Jurkat, Clone E6-1 (cell line): Measurements from ENCODE around the gene SPNS2.

Experiments
- DNase-seq: peaks from one replicate; pipeline ENCODE4 v3.0.0-alpha.2; 2011; ENCODE audit warnings: low read depth, low spot score
- H3K4me3 ChIP-seq: 2 replicates; pipeline ENCODE4 v1.5.1; 2011; ENCODE audit warnings: mild to moderate bottlenecking, low read length, control low read depth, moderate library complexity

Gene SPNS2

DNA sequence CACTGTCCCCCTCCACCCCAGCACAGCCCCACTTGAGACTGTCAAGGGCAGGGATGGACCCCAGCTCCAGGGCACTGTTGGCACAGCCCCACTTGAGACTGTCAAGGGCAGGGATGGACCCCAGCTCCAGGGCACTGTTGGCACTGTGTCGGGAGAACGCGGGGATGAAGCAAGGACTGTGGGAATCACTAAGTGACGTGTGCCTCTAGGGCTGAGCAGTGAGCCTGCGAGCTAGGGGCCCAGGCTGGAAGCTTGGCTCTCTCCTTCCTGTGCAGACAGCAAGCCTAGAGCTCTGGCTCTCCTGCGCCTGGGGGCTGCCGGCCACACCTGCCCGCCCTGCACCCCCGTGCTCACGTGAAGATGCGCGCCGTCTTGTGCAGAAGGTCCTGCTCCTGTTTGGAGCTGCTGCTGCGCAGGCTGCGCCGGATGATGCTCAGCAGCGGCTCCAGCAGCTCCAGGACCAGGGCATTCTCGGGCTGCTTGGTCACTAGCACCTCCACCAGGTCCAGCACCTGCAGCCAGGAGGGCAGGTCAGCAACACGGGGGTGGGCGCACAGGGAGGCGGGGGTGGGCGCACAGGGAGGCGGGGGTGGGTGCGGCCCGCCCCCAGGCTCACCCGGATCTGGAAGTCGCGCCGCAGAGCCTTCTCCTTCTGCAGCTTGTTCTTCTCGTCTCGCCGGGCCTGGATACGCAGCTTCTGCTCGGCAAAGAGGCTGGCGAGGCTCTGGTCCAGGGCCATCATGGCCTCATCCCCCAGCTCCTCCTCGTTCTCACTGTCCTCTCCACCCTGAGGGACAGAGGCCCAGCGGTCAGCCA lies 45.7 kb downstream of the SPNS2 start:
- H3K4me3 ChIP-seq = no peak overlapping the region
- DNase-seq = no peak

DNA sequence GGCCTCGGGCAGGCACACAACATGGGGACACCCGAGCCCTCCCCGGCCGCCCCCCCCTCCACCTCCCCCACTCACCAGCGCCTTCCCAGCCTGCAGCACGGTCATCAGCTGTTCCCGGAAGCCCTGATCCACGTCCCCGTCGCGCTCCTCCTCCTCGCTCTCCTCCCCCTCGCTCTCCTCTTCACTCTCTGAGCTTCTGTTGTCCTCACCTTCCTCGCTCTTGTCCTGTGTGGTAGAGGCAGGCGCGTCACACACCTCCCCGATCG lies 46.2 kb downstream of the SPNS2 start:
- no peak overlapping the region for H3K4me3 ChIP-seq
- DNase-seq = no peak

DNA sequence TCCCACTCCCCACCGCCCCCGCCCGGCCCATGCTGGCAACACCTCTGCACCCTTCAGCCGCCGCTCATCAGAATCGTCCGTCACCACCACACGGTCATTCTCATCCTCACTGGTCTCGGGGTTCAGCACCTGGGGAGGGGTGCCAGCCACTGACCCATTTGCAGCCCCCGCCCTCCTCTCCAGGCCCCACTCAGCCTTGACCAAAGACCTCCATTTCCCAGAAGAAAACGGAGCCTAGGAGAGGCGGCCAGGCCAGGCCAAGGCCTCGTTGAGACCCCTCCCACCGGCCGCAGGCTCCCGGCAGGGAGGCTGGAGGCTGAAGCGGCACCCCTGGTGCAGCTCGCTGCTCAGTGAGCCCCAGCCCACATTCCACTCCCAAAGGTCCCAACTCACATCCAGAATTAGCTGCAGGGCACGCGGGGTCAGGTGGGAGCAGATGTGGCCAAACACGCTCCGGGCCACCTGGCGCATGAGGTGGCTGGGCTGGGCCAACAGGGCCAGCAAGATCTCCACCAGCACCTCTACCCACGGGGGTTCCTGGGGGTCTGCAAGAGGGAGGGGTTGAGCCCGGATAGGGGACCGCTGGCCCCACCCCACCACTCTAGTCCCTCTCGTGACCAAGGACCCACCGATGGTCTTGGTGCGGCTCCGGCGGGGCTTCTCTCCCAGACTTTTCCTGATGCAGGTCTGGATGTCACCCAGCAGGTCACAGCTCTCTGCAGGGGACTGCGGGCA lies 46.7 kb downstream of the SPNS2 start:
- no peak for DNase-seq
- no peak overlapping the region for H3K4me3 ChIP-seq

DNA sequence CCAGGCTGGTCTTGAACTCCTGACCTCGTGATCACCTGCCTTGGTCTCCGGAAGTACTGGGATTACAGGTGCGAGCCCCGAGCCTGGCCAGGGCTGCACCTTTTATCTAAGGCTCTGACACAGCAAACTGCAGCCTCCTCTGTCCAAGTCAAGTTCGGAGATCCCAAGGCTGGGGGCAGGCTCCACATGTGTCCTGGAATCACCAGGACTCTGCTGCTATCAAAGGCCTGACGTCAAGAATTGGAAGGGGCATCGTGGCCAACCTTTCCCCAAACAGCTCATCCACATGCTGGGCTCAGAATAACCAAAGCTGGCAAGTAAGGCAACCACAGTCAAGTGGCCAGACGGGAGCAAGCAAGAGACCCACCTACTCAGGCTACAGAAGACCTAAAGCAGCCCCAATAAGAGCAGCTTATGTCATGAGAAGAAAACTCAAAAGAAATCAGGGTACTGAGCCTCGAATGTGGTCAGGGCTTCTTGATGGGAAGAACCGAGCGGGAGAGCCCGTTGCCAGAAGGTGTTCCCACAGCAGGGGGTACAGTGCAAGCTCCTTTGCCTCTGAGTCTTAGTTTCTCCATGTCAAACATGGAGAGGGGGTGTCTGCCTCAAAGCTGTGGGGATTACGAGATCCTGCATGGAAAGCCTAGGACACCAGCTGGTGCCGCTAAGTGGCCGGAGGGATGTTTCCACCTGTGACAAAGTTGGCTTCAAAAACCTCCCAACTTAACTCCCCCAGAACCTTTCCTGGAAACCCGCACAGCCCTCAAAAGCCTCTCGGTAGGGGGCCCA lies 48.6 kb downstream of the SPNS2 start:
- no peak overlapping the region for H3K4me3 ChIP-seq
- no peak for DNase-seq

DNA sequence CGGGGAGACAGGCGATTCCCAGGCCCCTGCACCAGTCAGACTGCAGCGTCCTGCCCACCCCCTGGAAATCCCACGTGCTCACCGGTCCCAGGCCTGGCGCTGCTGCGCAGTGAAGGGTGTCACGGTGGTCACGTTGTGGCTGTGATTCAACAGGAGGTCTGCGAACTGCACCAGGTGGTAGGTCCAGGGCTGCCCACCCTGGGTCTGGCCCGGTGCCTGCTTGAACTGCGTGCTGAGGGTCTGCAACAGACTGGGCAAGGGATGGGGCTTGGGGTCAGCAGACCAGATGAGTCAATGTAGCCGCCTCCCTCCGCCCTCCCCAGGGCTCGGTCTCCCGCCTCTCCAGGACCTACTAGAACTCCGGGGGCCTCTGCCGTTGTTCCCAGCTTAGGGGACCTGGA lies 49.4 kb downstream of the SPNS2 start:
- H3K4me3 ChIP-seq = no peak overlapping the region
- DNase-seq = no peak

DNA sequence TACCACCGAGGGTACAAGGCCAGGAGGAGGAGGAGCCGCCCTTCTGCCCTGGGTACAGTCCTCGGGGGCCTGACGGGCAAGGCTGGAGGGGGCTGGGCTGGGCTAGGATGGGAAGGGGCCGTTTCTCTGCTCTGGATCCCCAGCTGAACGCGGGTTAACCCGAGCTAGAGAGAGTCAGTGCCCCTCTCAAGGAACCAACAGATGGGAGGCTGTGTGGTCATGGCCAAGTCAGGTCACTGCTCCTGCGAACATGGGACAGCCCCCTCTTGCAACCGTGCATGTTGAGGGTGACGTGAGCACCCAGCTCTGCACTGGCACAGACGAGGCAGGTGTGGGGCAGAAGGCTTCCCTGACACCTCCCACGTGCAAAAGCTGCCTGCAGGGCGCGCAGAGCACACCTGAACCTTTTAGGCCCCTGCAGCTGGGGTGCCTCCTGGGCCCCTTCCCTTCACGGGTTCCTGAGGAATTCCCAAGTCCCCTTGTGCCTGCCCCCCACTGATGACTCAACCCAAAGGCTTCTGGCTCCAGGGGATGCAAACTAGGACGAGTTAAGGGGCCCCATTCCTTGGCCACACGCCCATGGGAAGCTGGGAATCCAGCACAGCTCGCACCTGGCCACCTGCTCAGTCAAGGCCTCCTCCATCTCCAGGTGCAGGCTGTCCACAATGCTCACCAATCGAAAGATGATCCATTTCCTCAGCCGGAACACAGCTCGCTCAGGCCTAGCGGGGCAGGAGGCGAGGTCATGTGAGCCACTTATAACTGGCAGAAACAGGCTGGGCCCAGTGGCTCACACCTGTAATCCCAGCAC lies 50.2 kb downstream of the SPNS2 start:
- no peak overlapping the region for H3K4me3 ChIP-seq
- DNase-seq = no peak

DNA sequence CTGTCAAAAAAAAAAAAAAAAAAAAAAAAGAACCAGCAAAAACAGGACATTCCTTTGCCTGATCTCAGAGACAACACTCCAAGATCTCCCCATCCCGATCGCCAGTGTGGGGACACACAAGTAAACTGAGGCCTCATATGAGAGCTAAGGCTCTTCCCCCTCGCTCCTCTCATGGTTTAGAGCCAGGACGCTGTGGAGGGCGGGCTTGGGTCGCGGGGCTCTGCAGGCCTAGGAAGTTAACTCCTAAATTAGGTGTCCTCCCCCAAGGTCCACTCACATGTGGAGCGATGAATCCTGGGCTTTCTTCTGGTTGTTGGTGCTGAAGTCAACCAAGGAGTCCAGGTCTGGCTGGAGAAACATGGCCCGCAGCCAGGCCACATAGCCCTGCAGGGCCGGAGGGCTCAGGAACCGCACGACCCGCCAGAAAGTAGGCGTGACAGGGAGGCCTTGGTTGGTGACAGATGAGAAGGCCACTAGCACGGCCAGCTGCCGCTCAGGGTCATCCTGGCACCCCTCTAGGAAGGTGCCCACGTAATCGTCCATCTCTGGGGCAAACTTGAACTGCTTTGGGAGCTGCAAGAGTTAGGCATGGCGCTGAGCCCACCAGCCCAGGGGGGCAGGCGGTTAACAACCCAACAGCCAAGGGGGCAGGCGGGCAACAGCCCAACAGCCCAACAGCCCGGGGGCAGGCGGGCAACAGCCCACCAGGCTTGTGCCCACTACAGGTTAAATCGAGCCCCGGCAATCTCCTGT lies 51.3 kb downstream of the SPNS2 start:
- H3K4me3 ChIP-seq = no peak overlapping the region
- no peak for DNase-seq

DNA sequence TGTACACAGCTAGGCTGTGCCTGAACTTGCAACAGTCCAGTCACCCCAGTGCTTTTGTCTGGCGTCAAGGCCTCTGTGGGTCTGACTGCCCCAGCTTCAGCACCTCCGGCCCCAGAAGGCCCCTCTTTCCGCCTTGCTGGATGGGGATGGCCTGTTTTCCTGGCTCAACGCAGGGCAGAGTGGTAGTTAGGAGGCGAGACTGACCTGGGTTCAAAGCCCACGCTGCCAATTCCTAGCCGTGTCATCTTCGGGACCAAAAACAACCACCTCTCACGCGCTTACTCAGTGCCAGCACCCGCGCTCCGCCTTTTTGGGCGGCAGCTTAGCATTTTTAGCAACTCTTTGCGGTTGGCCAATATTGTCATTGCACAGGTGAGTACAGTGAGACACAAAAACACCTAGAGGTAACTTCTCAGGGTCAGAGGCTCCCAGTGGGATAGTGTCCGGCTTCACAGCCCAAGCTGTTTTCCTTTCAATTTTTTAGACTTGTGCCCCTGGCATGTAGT lies 51.9 kb downstream of the SPNS2 start:
- no peak overlapping the region for H3K4me3 ChIP-seq
- DNase-seq = no peak

DNA sequence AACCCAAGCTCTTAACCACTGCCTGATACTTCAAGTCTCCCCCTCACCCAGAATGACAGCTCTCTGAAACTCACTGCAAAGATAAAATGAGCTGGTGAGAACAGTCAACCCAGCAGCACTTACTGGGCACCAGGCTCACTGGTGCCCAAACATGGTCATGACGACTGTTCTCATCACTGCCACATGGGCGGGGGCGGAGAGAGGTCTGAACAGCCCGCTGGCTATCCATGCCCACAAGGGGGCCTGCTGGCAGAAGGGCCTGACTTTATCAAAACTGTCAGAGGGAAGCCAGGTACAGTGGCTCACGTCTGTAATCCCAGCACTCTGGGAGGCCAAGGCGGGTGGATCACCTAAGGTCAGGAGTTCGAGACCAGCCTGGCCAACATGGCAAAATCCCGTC lies 52.5 kb downstream of the SPNS2 start:
- no peak for DNase-seq
- no peak overlapping the region for H3K4me3 ChIP-seq

DNA sequence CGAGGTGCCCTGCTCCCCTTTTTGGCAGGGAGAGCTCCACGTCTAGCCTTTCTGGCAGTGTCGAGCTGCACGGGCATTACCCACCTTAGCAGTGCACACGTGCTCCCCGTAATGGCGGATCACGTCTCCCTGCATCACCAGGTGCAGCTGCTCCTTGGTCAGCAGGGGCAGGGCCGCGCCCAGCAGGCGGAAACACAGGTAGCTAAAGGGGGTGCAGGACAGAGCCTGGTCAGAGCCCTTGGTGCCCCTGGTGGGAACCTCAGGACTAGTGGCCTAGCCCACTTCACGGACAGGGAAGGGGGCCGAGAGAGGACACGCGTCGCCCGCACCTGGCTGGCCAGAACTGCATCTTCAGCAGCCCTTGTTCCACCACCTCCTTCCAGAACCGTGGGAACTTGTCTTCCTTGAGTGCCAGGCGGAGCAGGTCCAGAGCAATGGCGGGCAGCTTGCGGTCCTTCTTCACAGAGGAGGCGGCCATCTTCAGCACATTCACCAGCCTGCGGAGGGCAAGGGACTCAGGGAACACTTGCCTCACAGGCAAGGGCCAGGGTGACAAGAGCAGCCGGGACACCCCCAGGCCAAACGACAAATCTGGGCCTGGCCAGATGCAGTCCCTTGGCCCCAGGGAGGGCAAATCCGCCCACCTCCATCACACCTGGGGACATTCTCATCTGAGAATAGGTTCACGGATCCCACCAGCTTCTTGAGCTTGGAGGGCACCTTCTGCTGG lies 53.3 kb downstream of the SPNS2 start:
- DNase-seq = no peak
- H3K4me3 ChIP-seq = no peak overlapping the region

DNA sequence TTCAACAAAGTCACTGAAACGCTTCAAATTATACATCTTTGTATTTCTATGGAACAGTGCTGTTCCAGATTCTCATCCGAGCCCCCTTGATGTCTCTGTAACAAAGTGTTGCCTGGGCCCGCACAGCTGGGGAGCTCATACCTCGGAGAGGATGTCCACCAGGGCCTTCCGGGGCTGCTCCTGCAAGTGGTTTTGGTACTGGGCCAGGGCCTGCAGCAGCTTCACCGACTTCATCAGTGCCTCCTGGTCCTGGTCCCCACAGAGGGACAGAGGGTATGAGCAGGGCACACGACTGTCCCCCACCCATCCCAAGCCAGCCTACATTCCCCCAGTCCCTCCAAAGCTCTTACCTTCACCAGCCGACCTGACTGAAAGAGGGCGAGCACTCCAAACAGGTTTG lies 55.0 kb downstream of the SPNS2 start:
- DNase-seq = no peak
- peak overlapping the region; percentile 98 for H3K4me3 ChIP-seq

DNA sequence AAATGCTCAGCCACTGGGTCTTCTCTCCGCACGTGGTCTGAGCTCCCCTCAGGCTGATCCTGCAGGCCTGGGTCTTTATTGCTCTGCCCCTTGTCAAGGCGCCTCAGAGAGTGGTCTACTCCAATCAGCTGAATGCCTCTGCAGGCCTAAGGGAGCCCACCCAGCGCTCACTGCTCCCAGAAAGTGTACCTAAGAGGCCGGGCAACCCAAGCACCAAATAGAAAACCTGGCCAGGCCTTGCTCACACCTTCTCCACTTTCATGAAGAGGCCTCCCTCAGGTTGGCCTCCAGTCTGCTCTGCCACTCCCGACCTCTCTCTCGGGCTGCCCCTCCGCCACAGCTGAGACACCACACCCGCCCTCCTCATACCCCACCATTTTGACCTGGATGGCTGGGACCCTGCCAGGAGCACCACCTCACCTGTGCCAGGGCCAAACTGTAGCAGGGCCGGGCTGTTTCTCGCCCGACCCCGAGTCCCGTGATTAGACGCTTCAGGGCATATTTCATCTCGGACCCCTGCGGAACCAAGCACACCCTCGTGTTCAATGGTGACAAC lies 55.8 kb downstream of the SPNS2 start:
- peak overlapping the region; percentile 98 for H3K4me3 ChIP-seq
- no peak for DNase-seq

DNA sequence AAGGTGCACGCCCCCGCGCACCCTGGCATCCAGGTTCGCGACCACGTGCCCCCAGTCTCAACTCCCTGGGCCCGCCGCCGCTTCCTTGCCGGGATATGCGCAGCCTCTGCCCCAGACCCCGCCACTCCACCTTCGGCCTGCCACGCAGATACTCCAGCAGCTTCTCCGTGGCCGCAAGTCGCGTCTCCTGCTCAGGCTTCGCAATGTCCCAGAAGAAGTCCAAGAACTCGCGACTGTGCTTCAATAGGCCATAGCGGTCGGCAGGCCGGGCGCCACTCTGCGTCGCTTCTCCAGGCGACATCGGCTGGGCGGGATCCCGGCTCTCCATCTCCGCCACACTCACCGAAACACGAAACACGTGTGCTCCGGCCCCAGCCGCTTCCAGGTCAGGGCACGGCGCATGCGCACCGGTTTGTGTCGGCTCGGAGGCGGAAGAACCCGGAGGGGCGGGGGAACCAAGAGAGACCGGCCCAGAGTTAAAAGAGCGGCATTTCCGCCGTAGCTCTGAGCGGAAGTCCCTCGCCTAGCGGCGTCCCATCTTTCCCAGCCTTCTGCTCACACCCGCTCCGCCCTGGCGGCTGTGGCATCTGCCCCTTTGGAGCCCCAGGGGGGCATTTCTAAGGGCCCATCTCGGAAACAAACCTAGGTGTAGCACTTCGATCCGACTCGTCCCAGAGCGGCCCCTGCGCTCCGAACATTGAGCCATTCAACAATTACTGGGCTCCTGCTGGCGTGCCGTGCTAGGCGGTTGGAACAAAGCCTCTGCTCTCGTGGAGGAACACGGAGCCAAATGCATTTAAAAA lies 56.5 kb downstream of the SPNS2 start, which contains the start of gene MYBBP1A:
Gene MYBBP1A (minus strand): TSS at position 388 of the 803 bp plus-strand sequence. CDS start 60 bp downstream, at position 328.
- peak; percentile 94 for DNase-seq
- peak within 1 kb of the TSS; percentile 98 for H3K4me3 ChIP-seq

DNA sequence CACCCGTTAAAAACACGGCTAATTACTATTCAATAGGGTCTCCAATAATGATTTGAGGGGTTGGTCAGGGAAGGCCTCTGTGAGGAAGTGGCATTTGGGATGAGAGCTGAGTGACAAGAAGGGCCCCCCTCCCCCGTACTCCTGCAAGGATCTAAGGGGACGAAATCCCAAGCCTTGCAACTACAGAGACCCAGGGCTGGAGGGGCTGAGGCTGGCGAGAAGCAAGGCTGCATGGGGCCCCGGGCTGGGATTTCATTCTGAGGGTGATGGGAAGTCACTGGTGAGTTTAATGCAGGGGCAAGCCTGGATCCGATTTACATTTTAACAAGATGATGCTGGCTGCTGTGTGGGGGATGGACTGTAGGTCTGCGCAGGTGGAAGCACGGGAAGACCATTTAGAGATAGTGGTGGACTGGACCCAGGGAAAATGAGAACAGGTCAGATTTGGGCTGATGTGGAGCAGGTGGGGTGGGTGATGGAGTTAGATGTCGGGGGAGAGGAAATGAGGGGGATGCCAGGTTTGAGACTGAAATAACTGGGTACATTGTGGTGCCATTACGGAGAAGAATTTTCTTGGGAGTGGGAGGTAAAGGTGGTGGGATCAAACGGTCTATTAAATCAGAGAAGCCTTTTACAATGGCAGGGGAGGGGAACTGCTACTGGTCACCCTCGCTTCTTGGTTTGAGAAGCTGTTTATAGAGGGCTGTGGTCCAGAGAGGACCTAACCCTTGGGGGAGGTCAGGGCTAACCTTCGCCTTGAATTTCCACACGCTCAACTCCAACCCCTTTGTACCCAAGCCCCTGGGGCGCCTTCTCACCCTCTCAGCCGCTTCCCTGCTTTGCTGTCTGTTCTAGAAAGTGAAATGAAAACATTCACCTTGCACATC lies 57.4 kb downstream of the SPNS2 start:
- peak overlapping the region; percentile 98 for H3K4me3 ChIP-seq
- DNase-seq = no peak

DNA sequence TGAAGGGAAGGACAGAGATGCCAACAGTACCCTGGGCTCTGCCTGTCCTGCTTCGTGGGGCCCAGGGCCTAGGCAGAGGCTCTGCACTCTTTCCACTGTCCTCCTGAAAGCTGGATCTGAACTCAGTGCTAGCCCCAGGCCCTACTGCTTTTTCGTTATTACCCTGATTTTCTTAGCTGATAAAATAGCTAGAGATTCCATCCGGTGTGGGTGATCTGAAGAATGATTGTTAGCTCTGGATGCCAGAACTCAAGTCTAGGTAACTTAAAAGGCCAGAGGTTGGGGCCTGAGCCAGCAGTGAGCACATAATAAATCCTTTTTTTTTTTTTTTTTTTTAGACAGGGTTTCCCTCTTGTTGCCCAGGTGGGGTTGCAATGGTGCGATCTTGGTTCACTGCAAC lies 58.3 kb downstream of the SPNS2 start:
- DNase-seq = no peak
- no peak overlapping the region for H3K4me3 ChIP-seq
